Measurements from ENCODE around the gene SPATA2.
"Not testable (repeated sequence)": the region's sequence is repeated elsewhere in the genome, so short reads cannot be mapped to it uniquely, and the experiment has no call there.

The SPATA2 gene, protein sequence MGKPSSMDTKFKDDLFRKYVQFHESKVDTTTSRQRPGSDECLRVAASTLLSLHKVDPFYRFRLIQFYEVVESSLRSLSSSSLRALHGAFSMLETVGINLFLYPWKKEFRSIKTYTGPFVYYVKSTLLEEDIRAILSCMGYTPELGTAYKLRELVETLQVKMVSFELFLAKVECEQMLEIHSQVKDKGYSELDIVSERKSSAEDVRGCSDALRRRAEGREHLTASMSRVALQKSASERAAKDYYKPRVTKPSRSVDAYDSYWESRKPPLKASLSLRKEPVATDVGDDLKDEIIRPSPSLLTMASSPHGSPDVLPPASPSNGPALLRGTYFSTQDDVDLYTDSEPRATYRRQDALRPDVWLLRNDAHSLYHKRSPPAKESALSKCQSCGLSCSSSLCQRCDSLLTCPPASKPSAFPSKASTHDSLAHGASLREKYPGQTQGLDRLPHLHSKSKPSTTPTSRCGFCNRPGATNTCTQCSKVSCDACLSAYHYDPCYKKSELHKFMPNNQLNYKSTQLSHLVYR

DNA sequence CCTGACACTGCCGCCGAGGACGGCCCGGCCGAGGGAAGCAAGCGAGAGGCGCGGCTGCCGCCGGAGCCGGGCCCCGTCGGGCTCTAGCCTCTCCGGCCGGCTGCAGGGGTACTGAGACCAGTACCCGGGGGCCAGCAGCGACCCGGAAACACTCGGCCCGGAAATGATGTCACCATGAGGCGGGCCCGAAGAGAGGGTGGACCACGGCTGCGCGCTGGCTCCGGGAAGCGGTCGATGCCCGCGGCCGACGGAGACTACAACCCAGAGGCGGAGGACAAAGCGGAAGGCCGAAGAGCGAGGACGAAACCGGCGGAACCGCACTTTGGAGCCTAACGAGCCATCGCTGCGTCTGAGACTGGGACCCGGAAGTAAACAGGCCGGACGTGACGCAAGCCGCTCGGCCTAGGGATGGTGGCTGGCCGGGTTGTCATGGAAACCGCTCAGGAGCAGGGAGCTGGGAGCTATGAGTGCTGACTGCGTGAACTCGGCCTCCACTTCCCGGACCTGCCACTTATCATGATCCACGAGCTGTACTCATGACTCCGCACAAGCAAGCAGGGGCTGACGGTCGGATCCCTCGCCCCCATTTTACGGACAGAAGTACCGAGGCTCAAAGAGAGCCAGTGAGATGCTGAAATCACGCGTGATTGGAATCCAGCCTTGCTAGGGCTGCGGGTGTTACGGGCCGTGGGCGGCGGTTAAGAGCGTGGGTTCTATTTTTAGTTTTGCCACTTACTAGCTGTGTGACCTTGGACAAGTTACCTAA, at the start of gene SPATA2:
SPATA2 (minus strand) TSS at position 150 of the 766 bp plus-strand sequence. CDS start 7,039 bp downstream, outside the sequence.
- peak; percentile 90 for DNase-seq

DNA sequence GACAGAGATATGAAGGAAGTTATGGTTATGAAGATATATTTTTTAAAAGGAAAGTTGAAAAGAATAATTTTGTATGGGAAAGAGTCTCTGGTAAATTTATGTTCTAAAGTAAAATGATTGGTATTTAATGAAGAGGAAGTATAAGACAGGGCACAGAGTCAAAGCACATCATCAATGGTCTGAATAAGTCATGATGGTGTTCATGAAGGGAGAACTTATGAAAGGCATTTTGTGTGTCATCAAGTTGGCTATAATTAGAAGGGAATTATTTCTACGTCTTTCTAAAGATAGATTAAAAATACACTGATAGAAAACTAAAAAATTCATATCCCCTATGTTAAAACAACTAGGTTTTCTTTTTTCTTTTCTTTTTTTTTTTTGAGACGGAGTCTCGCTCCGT, 46.1 kb upstream of the SPATA2 start:
- no peak for DNase-seq

DNA sequence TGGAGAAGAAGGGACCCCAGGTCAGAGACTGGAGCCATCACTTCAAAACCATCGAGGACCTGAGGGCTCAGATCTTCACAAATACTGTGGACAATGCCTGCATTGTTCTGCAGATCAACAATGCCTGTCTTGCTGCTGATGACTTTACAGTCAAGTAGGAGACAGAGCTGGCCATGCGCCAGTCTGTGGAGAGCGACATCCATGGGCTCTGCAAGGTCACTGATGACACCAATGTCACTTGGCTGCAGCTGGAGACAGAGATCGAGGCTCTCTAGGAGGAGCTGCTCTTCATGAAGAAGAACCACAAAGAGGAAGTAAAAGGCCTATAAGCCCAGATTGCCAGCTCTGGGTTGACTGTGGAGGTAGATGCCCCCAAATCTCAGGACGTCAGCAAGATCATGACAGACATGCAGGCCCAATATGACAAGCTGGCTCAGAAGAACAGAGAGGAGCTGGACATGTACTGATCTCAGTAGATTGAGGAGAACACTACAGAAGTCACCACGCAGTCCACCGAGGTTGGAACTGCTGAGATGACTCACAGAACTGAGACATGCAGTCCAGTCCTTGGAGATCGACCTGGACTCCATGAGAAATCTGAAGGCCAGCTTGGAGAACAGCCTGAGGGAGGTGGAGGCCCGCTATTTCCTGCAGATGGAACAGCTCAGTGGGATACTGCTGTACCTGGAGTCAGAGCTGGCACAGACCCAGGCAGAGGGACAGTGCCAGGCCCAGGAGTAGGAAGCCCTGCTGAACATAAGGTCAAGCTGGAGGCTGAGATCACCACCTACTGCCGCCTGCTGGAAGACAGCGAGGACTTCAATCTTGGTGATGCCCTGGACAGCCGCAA, 42.0 kb upstream of the SPATA2 start:
- not testable (repeated sequence) for DNase-seq

DNA sequence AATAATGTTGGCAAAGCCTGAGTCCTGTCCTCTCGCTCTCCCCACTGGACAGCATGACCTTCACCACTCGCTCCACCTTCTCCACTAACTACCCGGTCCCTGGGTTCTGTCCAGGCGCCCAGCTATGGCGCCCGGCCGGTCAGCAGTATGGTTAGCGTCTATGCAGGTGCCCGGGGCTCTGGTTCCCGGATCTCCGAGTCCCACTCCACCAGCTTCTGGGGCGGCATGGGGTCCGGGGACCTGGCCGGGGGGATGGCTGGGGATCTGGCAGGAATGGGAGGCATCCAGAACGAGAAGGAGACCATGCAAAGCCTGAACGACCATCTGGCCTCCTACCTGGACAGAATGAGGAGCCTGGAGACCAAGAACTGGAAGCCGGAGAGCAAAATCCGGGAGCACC, 41.4 kb upstream of the SPATA2 start:
- no peak for DNase-seq

DNA sequence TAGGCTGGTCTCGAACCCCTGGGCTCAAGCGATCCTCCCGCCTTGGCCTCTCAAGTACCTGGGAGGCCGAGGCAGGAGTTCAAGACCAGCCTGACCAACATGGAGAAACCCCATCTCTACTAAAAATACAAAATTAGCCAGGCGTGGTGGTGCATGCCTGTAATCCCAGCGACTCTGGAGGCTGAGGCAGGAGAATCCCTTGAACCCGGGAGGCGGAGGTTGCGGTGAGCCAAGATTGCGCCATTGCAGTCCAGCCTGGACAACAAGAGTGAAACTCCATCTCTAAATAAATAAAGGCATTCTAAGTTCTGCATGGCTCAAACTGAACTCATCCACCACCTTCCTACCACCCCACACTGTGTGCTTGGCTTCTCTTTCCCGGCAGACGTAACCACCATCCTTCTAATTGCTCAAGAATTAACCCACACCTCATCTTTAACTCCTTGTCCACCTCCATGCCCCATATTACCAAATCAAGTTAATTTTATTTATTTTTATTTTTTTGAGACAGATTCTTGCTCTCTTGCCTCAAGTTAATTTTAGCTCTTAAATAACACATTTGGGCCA, 40.6 kb upstream of the SPATA2 start:
- not testable (repeated sequence) for DNase-seq

DNA sequence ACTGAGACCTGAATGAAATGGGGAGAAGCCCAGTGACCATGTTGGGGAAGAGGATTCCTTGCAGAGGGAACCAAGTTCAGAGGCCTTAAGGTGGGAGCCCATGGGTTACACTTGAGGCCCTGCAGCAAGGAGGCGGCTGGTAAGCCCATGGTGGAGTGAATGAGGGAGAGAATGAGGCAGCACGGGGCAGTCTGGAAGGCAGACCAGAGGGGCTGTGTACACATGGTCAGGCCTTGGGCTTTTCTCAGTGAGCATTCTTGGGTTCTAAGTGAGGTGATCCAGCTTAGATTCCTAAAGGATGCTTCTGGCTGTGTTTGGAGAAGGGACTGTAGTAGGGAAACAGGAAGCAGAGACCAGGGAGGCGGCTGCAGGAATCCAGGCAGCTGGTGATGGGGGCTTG, 39.8 kb upstream of the SPATA2 start:
- no peak for DNase-seq

DNA sequence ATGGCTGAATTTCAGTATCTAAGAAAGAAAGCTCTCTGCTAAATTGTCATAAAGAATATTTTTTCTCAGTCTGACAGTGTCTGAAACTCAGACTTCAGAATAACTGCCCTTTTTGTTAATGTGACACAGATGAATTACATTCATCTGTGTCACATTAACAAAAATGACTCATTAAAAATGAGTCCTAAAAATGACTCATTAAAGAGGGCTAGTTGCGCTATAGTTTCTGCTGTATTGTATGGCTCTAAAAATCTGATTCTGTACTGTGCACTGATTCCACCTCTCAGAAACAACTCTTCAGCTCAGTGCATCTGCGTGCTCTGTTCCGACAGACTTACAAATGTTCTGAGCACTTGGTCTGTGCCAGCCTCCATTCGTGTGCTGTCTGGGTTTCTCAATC, 35.8 kb upstream of the SPATA2 start:
- no peak for DNase-seq

DNA sequence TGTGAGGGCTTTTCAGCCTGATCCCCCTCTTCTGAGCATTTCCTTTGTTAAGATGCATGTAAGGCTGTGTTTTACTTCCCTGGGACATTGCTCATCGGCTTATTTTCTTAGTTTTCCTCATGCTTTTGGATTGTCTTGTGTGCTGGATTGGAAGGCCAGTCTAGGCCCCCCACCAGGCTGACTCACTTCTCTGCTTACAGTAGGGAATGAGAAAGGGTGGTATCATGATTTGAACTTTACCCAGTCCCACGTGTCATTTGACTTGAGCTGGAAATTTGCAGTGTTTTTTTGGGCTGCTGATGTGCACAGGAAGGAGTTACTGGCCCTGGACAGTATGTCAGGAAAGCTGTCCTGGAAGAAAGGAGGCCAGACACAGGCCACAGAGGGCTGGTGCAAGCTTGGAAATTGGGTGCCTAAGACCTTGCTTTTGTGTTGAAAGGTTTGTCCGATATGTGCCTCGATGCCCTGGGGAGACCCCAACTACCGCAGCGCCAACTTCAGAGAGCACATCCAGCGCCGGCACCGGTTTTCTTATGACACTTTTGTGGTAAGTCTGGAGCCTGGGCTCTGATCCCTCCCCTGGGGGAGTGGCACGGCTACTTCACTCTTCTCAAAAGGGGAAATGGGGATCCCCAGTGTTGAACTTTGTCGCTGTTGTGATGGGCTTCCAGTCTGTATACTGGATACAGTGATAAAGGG, 33.6 kb upstream of the SPATA2 start:
- DNase-seq = no peak

DNA sequence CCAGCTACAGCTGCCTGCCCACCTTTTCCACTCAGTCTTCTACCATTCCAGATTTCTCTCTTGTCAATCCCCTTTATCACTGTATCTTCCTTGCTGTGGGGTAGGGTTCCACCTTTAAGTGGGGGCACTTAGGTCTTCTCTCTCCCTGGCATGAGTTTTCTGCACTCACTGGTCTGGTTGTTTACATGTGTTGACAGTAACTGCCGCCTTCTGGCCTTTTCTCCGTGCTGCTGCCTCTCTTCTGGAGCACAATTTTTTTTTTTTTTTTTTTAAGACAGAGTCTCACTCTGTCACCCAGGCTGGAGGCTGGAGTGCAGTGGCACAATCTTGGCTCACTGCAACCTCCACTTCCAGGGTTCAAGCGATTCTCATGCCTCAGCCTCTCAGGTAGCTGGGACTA, 32.8 kb upstream of the SPATA2 start:
- DNase-seq = no peak

DNA sequence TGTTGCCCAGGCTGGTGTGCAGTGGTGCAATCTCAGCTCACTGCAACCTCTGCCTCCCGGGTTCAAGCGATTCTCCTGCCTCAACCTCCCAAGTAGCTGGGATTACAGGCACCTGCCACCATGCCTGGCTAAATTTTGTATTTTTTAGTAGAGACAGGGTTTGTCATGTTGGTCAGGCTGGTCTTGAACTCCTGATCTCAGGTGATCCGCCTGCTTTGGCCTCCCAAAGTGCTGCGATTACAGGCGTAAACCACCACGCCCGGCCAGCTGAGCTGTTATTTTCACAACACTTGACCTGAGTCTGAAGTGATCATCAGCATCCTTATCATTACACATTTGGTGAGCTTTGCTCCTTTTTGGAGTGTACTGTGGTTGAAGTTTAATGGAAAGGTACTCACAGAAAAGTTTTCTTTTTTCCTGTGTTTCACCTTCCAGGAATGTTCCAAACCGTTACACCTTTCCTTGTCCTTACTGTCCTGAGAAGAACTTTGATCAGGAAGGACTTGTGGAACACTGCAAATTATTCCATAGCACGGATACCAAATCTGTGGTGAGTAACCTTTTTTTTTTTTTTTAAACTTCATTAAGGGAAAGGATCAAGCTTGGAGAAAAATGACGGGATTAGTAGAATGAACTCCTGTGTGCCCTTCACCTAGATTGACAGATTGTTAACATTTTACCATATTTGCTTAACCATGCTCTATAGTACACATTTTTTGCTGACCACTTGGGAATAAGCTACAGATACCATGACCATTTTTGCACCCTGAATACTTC, 30.6 kb upstream of the SPATA2 start:
- no peak for DNase-seq

DNA sequence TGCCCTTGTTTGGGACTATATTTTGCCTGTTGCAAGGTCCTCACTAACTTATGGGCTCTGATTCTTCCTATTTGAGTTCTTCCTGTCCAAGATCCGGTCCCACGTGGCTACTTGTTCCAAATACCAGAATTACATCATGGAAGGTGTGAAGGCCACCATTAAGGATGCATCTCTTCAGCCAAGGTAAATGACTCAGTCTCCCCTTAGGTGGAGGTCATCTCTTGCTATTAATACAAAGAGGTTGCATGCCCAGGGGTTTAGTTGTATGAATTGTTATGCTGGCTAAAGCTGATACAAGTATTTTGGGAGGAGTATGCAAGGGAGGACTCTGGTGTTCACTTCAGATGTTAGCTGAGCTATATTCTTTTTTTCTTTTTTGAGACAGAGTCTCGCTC, 30.0 kb upstream of the SPATA2 start:
- DNase-seq = no peak

DNA sequence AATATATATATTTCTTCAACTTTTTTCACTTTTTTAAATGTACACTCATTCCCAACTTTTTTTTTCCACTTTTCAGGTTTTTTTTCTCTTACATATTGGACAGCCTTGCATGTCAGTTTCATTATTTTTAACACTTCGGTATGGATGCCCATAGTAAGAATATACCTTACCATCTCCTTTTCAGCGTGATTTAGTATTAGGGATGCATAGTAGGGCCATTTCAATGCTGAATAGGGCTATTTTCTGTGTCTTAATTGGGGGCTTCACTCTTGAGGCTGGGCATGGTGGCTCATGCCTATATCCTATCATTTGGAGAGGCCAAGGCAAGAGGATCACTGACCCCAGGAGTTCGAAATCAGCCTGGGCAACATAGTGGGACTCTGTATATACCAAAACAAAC, 27.6 kb upstream of the SPATA2 start:
- DNase-seq = no peak

DNA sequence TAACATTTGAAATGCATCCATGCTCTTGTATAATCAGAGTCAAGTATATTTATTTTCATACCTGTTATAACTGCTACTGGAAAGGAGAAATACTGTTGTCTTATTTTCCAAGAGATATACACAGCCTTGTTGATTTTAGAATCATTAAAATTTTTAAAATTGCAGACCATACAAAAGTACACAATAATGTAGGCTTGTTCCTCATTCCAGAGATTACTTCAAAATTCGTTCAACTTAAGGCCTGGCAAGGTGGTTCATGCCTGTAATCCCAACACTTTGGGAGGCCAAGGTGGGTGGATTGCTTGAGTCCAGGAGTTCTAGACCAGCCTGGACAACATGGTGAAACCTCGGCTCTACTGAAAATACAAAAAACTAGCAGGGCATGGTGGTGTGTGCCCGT, 27.0 kb upstream of the SPATA2 start:
- no peak for DNase-seq

DNA sequence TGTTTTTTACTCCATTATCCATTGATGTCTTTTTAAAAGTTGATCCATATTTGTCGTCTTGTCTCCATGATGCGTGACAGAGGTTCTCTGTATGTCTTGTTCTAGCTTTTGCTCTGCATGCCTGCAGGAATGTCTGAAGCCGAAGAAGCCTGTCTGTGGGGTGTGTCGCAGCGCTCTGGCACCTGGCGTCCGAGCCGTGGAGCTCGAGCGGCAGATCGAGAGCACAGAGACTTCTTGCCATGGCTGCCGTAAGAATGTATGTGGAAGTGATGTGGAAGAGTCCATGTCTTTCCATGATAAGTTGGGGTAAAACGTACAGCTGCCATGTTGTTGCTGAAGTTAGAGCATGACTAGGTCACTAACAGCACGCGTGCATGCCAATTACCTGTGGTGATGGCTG, 26.1 kb upstream of the SPATA2 start:
- no peak for DNase-seq

DNA sequence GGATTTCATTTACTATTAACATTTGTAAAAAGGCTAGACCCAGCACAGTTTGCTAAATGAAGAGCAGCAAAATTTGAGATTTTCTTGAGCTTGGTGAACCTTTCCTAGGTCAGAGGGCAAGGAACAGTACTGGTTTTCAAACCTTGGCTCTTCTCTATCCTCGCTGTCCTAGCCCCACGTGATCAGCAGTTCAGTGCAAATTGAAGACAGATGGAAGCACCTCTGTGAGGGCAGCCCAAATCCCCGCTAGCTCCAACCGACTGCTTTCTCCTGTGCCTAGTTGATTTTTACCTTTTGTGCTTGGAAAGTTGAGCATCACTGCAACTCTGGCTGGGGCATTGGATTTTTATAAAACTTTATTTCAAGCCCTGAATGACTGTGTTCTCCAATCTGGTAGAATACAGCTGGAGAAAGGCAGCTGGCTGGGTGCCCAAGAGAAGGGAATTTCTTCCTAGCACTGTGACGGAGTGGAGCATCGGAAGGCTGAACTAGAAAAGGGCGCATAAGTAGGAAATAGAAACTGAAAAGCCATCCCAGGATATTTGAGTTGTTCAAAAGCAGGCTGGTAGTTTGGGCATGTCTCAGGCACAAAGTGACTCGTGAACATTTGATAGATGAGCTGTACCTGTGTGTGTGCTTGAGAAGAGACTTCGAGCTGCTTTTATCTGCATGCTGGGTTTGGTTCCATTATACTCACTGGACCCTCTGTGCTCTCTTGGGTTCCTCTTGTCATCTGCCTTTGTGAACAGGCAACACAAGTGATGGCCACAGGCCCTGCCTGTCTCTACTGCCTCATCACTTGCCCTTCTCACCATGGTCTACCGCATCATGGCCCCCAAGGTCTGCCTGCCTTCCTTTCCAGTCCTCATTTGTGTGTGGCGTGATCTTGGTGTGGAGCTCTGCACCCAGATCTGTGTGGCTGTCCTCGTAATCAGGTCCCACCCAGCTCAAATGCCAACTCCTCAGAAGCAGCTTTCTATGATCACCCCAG, 23.1 kb upstream of the SPATA2 start:
- DNase-seq = no peak

DNA sequence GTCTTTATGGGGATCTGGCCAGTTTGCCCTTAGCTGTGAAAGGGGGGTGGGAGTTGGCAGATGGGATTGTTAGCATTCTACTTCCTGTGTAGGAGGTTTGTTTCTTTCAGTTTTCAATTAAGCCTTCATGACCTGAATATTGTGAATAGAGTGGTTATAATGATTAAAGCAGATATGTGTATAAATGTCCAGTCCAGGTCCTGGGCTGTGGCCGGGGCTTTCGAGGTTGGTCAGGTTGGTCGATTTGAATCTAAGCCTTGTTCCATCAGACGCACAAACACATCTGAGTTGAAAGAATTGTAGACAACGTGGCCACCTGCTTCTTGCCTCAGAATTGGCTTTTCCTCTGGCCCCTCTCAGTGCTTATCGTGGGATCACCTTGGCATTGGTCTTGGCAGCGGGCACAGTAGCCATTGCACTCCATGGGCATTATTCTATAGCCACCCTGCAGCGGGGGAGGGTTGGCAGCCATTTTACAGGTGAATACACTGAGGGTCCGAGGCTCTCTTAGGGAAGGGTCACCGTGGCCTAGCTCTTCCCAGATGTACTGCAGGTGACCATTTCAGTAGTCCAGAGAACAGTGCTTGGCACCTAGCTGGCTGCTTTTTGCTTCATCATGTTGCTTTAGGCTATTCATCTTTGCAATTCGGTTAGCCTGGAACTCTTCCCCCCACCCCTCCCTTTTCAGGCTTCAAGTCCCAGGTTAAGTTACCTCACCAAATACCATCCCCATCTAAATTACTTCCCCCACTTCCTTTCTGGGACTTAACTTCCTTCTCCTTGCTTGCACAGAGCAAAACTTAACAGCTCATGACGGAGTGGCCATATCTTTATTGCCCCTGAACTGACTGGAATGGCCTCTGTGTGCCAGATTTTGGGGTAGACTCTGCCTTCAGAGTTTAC, 21.9 kb upstream of the SPATA2 start:
- no peak for DNase-seq

DNA sequence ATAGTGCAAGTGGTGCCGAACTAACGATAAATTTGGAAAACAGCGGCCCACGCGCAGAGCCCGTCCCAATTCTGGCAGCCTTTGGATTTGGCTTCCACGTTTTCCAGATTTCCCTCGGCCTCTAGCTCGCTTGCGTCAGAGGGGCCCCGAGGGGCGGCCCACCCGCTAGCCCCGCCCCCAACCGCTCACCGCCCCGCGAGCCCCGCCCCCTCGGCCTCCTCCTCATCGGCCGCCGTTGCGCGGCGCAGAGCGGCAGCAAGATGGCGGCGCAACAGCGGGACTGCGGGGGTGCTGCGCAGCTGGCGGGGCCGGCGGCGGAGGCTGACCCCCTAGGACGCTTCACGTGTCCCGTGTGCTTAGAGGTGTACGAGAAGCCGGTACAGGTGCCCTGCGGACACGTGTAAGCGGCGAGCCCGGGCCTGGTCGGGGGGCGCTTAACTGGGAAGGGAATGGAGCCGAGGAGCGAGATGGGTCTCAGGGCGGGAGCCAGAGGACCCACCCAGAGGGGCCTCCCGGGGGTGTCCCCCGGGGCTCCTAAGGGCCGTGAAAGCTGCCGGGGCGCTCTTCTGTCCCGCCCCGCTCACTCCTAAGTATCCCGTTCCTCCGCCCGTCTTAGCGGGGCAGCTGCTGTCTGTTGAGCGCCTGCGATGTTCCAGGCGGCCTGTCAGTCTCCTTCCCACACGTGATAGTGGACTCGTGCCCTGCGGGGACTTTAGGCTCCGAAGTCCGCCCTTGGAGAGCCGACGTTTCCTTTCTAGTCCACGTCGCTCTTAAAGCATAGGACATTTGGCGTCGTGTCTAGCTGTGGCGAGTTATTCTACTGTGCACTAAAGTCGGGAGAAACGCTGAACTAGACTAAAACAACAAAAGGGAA, 21.1 kb upstream of the SPATA2 start, which contains the start of gene RNF114:
RNF114 (plus strand) TSS at position 245 of the 874 bp plus-strand sequence; CDS start at position 261, 16 bp downstream.
- DNase-seq = peak; percentile 87

DNA sequence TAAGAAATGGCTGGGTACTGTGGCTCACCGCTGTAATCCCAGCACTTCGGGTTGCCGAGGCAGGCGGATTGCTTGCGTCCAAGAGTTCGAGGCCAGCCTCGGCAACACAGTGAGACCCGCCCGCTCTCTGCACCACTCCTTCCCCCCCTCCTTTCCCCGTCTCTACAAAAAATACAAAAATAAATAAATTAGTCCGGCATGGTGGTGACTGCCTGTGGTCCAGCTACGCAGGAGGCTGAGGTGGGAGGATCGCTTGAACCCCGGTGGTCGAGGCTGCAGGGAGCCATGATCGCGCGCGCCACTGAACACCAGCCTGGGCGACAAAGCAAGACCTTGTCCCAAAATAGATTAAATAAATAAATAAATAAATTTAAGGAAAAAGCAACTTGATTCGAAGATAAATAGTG, 20.4 kb upstream of the SPATA2 start:
- DNase-seq = no peak
